SK-N-MC (cell line): Measurements from ENCODE around the gene ZSCAN5A.

Source experiments
- DNase-seq: peaks from one replicate; pipeline ENCODE4 v3.0.0-alpha.2; 2011; ENCODE audit warnings: low read depth, low spot score
- H3K27ac ChIP-seq: fragments of 200-600 bp; sonication (generic); 2 replicates; pipeline ENCODE4 v1.5.1; 2016; ENCODE audit warnings: mixed run types
- H3K36me3 ChIP-seq: fragments of 200-600 bp; sonication (generic); 2 replicates; pipeline ENCODE4 v1.6.1; 2017; ENCODE audit warnings: antibody characterized with exemption, low read length, mixed read lengths; ENCODE audit not compliant: insufficient read depth
- H3K4me3 ChIP-seq: fragments of 200-600 bp; sonication (generic); 2 replicates; pipeline ENCODE4 v1.5.1; 2016
- H3K9ac ChIP-seq: fragments of 200-600 bp; sonication (generic); 2 replicates; pipeline ENCODE4 v1.8.0; 2017; ENCODE audit warnings: mixed run types, mixed read lengths; ENCODE audit not compliant: insufficient read length
- H3K9me3 ChIP-seq: fragments of 200-600 bp; sonication (generic); 2 replicates; pipeline ENCODE4 v1.6.1; 2017; ENCODE audit warnings: low read depth, mild to moderate bottlenecking, antibody characterized with exemption, low read length, moderate library complexity, mixed read lengths
- EZH2 ChIP-seq: fragments of 200-600 bp; sonication (generic); IDR thresholded peaks from one replicate; pipeline ENCODE4 v1.6.1; 2017; ENCODE audit warnings: antibody characterized with exemption
- FOXP2 ChIP-seq: optimal IDR thresholded peaks from 2 replicates; pipeline ENCODE3; 2011; ENCODE audit warnings: mild to moderate bottlenecking, moderate library complexity; ENCODE audit not compliant: insufficient read depth; ENCODE audit errors: extremely low read length, control extremely low read depth
- POLR2AphosphoS5 ChIP-seq: IDR thresholded peaks from 2 replicates; pipeline ENCODE4 v1.6.1; 2012; ENCODE audit warnings: mild to moderate bottlenecking, low read depth, low read length, borderline replicate concordance

The ZSCAN5A gene

GRCh38 chr19:56314381-56315076 lies at the start of gene ZSCAN5A:
Gene ZSCAN5A (minus strand): TSS chr19:56314839. CDS start chr19:56225046, 89,793 bp downstream.
- peak within 1 kb of the TSS; percentile 99 for H3K9ac ChIP-seq
- peak within 1 kb of the TSS; percentile 97 for H3K27ac ChIP-seq
- TF ChIP-seq POLR2AphosphoS5 (peak; percentile 75), FOXP2 (no peak)
- peak within 1 kb of the TSS; percentile 99 for H3K4me3 ChIP-seq
- peak; percentile 70 for DNase-seq
- peaks cover 5% of the 10 kb centered on the region; the same call in 1 of the 2 replicates for H3K36me3 ChIP-seq
- no peaks in the 10 kb centered on the region for H3K9me3 ChIP-seq

GRCh38 chr19:56360841-56361240 lies 46.2 kb upstream of the ZSCAN5A start:
- Histone ChIP-seq H3K9ac (no peak overlapping the region), H3K36me3 (no peaks in the 10 kb centered on the region), H3K4me3 (no peak overlapping the region), H3K9me3 (no peaks in the 10 kb centered on the region), H3K27ac (no peak overlapping the region)
- TF ChIP-seq EZH2: no peak
- TF ChIP-seq POLR2AphosphoS5: no peak
- no peak for TF ChIP-seq FOXP2
- DNase-seq: no peak

- H3K4me3 ChIP-seq: no peak overlapping the region
- no peaks in the 10 kb centered on the region for H3K9me3 ChIP-seq
- no peaks in the 10 kb centered on the region for H3K36me3 ChIP-seq
- no peak for DNase-seq
- no peak overlapping the region for H3K27ac ChIP-seq
- no peak overlapping the region for H3K9ac ChIP-seq
- TF ChIP-seq FOXP2: no peak
- no peak for TF ChIP-seq POLR2AphosphoS5
- TF ChIP-seq EZH2: no peak
Measured at GRCh38 chr19:56356944-56357343, 42.3 kb upstream of the ZSCAN5A start.

GRCh38 chr19:56355517-56355916 lies 40.9 kb upstream of the ZSCAN5A start:
- Histone ChIP-seq H3K9me3 (no peaks in the 10 kb centered on the region), H3K4me3 (no peak overlapping the region), H3K36me3 (no peaks in the 10 kb centered on the region), H3K27ac (no peak overlapping the region), H3K9ac (no peak overlapping the region)
- no peak for DNase-seq
- no peak for TF ChIP-seq FOXP2
- TF ChIP-seq POLR2AphosphoS5: no peak
- TF ChIP-seq EZH2: no peak

- no peaks in the 10 kb centered on the region for H3K9me3 ChIP-seq
- no peak overlapping the region for H3K27ac ChIP-seq
- TF ChIP-seq FOXP2 (no peak), POLR2AphosphoS5 (no peak), EZH2 (no peak)
- H3K36me3 ChIP-seq: no peaks in the 10 kb centered on the region
- H3K9ac ChIP-seq: no peak overlapping the region
- DNase-seq: no peak
- H3K4me3 ChIP-seq: no peak overlapping the region
Measured at GRCh38 chr19:56351208-56351607, 36.6 kb upstream of the ZSCAN5A start.

- Histone ChIP-seq H3K36me3 (no peaks in the 10 kb centered on the region), H3K9me3 (no peaks in the 10 kb centered on the region), H3K4me3 (no peak overlapping the region), H3K9ac (no peak overlapping the region), H3K27ac (no peak overlapping the region)
- TF ChIP-seq FOXP2 (no peak), EZH2 (no peak), POLR2AphosphoS5 (no peak)
- no peak for DNase-seq
Measured at GRCh38 chr19:56350416-56351045, 35.9 kb upstream of the ZSCAN5A start.

- Histone ChIP-seq H3K9ac (no peak overlapping the region), H3K4me3 (no peak overlapping the region), H3K36me3 (no peaks in the 10 kb centered on the region), H3K9me3 (no peaks in the 10 kb centered on the region), H3K27ac (no peak overlapping the region)
- no peak for TF ChIP-seq FOXP2
- TF ChIP-seq POLR2AphosphoS5: no peak
- TF ChIP-seq EZH2: no peak
- DNase-seq: no peak
Measured at GRCh38 chr19:56348289-56348877, 33.7 kb upstream of the ZSCAN5A start.

DNA sequence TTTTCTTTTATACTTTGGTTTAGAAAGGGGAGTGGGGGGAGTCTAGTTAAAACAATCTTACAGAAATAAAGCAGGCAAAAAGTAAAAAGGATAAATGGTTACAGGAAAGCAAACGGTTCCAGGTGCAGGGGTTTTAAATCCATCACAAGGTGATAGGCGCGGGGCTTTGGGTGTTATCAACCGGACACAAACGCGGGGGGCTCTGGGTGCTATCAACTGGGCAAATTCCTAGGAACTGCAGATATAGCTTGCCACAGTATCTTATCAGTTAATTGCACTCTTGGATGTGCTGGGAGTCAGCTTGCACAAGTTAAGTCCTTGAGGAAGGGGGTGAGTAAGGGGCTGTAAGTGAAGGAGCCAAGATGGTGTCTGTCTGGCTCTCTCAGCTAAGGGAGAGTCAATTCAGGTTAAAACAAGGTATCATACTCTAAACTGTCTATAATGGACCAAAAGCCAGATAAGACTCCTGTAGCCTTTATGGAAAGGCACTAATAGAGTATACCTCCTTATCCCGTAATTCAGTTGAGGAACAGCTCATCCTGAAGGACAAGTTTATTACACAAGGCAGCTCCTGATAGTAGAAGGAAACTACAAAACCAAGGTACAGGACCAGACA lies 32.6 kb upstream of the ZSCAN5A start:
- no peak for TF ChIP-seq POLR2AphosphoS5
- no peak for TF ChIP-seq EZH2
- TF ChIP-seq FOXP2: no peak
- no peak for DNase-seq
- no peak overlapping the region for H3K27ac ChIP-seq
- H3K9me3 ChIP-seq: no peaks in the 10 kb centered on the region
- H3K9ac ChIP-seq: no peak overlapping the region
- no peaks in the 10 kb centered on the region for H3K36me3 ChIP-seq
- H3K4me3 ChIP-seq: no peak overlapping the region
